NT2/D1 (cell line): ENCODE data around the gene PTBP3.

Experiments used
- SUZ12 ChIP-seq: IDR thresholded peaks from 2 replicates; pipeline ENCODE4 v1.6.1; 2011; ENCODE audit not compliant: insufficient read length, insufficient read depth; ENCODE audit errors: extremely low read depth
- YY1 ChIP-seq: IDR thresholded peaks from 2 replicates; pipeline ENCODE4 v1.6.1; 2011; ENCODE audit not compliant: insufficient read length, insufficient read depth
- ZNF274 ChIP-seq: IDR thresholded peaks from 2 replicates; pipeline ENCODE4 v1.6.1; 2011; ENCODE audit warnings: mild to moderate bottlenecking, low read depth, low read length

DNA sequence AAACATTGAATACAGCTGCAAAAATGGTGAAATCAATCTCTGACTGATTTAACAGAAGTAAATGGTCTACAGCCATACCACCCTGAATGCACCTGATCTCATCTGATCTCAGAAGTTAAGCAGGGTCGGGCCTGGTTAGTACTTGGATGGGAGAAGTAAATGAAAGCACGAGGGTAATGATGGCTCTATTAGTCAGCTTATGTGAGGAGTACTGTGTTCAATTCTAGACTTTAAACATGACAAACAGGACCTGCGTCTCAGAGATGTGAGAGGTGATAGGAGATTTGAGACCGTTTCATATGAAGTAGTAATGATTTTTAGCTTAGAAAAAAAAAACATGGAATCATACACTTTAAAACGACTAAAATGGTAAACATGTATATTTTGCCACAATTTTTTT, 81.2 kb downstream of the PTBP3 start:
- TF ChIP-seq YY1, result no peak
- TF ChIP-seq ZNF274, result no peak
- no peak for TF ChIP-seq SUZ12
